OCI-LY3 (cell line): ENCODE results near the gene PCGF2.
"Not testable (repeated sequence)": the region's sequence is repeated elsewhere in the genome, so short reads cannot be mapped to it uniquely, and the experiment has no call there.

Experiments used
- H2AFZ ChIP-seq: fragments of 200-600, 300-600 bp; shearing (Covaris generic); 2 replicates; pipeline ENCODE4 v1.6.0; 2014; ENCODE audit warnings: antibody characterized with exemption, low read depth, low read length
- H3K27ac ChIP-seq: fragments of 200-600, 300-600 bp; sonication (generic); 2 replicates; pipeline ENCODE4 v1.5.1; 2014; ENCODE audit warnings: mild to moderate bottlenecking, low read length, moderate library complexity, mixed read lengths
- H3K27me3 ChIP-seq: fragments of 200-600, 300-600 bp; sonication (generic); 2 replicates; pipeline ENCODE4 v1.6.1; 2014; ENCODE audit warnings: low read depth, low read length, mixed read lengths
- H3K36me3 ChIP-seq: fragments of 200-600, 300-600 bp; sonication (generic); replicated peaks from 2 replicates; pipeline ENCODE3; 2014; ENCODE audit warnings: low read depth, low read length, mixed read lengths
- H3K4me1 ChIP-seq: fragments of 300-600, 200-600 bp; sonication (generic); 2 replicates; pipeline ENCODE4 v1.6.1; 2014; ENCODE audit warnings: low read length, mixed read lengths
- H3K4me2 ChIP-seq: fragments of 200-600, 300-600 bp; sonication (generic); 2 replicates; pipeline ENCODE4 v1.6.1; 2014; ENCODE audit warnings: low read length, mixed read lengths
- H3K4me3 ChIP-seq: fragments of 300-600, 200-600 bp; sonication (generic); 2 replicates; pipeline ENCODE4 v1.5.1; 2014; ENCODE audit warnings: antibody characterized with exemption, mild to moderate bottlenecking, low read length, moderate library complexity
- H3K79me2 ChIP-seq: fragments of 300-600, 200-600 bp; shearing (Covaris generic); 2 replicates; pipeline ENCODE4 v1.6.1; 2014; ENCODE audit warnings: mild to moderate bottlenecking, low read length, mixed read lengths
- H3K9ac ChIP-seq: fragments of 300-600, 200-600 bp; shearing (Covaris generic); 2 replicates; pipeline ENCODE4 v1.6.0; 2014; ENCODE audit warnings: mild to moderate bottlenecking, low read length, moderate library complexity
- H3K9me3 ChIP-seq: fragments of 200-600, 300-600 bp; shearing (Covaris generic); 2 replicates; pipeline ENCODE4 v1.6.1; 2014; ENCODE audit warnings: low read length, mixed read lengths; ENCODE audit not compliant: insufficient read depth
- H4K20me1 ChIP-seq: fragments of 200-600, 300-600 bp; sonication (generic); 2 replicates; pipeline ENCODE4 v1.6.1; 2016; ENCODE audit warnings: low read length, mixed read lengths; ENCODE audit not compliant: insufficient read depth
- EZH2phosphoT487 ChIP-seq: fragments of 200-600 bp; shearing (Covaris generic); IDR thresholded peaks from 2 replicates; pipeline ENCODE4 v1.6.1; 2018; ENCODE audit warnings: antibody characterized with exemption, mixed run types, low read depth
- TF ChIP-seq, protein P1 (sequence below): fragments of 200-600, 300-600 bp; sonication (generic); IDR thresholded peaks from 2 replicates; pipeline ENCODE4 v1.5.1; 2014; ENCODE audit warnings: antibody characterized with exemption, low read length, low read depth

PCGF2 gene

GRCh38 chr17:38794221-38794620 is 46.1 kb upstream of the PCGF2 start:
- Histone ChIP-seq H3K9me3 (no peaks in the 10 kb centered on the region), H3K9ac (no peak overlapping the region), H3K4me1 (peaks cover 12% of the 10 kb centered on the region), H3K4me3 (no peak overlapping the region), H3K27me3 (no peaks in the 10 kb centered on the region), H3K79me2 (peaks cover 39% of the 10 kb centered on the region), H3K36me3 (peaks cover 16% of the 10 kb centered on the region), H2AFZ (no peak overlapping the region), H3K27ac (no peak overlapping the region), H4K20me1 (peaks cover 9% of the 10 kb centered on the region; the same call in 1 of the 2 replicates), H3K4me2 (no peak overlapping the region)
- no peak for TF ChIP-seq EZH2phosphoT487
- TF ChIP-seq, protein P1, sequence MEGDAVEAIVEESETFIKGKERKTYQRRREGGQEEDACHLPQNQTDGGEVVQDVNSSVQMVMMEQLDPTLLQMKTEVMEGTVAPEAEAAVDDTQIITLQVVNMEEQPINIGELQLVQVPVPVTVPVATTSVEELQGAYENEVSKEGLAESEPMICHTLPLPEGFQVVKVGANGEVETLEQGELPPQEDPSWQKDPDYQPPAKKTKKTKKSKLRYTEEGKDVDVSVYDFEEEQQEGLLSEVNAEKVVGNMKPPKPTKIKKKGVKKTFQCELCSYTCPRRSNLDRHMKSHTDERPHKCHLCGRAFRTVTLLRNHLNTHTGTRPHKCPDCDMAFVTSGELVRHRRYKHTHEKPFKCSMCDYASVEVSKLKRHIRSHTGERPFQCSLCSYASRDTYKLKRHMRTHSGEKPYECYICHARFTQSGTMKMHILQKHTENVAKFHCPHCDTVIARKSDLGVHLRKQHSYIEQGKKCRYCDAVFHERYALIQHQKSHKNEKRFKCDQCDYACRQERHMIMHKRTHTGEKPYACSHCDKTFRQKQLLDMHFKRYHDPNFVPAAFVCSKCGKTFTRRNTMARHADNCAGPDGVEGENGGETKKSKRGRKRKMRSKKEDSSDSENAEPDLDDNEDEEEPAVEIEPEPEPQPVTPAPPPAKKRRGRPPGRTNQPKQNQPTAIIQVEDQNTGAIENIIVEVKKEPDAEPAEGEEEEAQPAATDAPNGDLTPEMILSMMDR: no peak

DNA sequence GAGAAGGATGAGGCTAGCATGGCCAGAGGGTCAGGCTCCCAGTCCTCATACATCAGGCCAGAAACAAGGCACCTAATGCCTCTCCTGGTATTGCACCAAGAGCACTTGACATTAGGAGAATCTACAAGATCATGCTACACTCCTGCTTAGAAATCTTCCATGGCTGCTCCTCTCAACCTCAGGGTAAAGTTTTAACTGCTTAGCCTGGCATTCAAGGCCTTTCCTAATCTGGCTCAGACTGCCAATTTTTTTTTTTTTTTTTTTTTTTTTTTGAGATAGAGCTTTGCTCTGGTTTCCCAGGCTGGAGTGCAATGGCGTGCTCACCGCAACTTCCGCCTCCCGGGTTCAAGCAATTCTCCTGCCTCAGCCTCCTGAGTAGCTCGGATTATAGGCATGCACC is 43.0 kb upstream of the PCGF2 start:
- H3K27me3 ChIP-seq: no peaks in the 10 kb centered on the region
- H2AFZ ChIP-seq: no peak overlapping the region
- TF ChIP-seq, protein P1: no peak
- no peak for TF ChIP-seq EZH2phosphoT487
- H3K4me2 ChIP-seq: no peak overlapping the region
- no peak overlapping the region for H3K27ac ChIP-seq
- H3K4me3 ChIP-seq: no peak overlapping the region
- H3K79me2 ChIP-seq: peaks cover 8% of the 10 kb centered on the region
- no peak overlapping the region for H3K9ac ChIP-seq
- no peaks in the 10 kb centered on the region for H3K9me3 ChIP-seq
- no peaks in the 10 kb centered on the region; the same call in 1 of the 2 replicates for H4K20me1 ChIP-seq
- no peaks in the 10 kb centered on the region for H3K4me1 ChIP-seq
- peaks cover 13% of the 10 kb centered on the region for H3K36me3 ChIP-seq

- H3K4me2 ChIP-seq, H3K9me3 ChIP-seq, H4K20me1 ChIP-seq, H3K9ac ChIP-seq, H3K27me3 ChIP-seq, H3K79me2 ChIP-seq, H2AFZ ChIP-seq, H3K4me1 ChIP-seq, H3K27ac ChIP-seq, H3K4me3 ChIP-seq: not testable (repeated sequence)
- peaks cover 15% of the 10 kb centered on the region for H3K36me3 ChIP-seq
Observed at GRCh38 chr17:38790148-38790707, 42.1 kb upstream of the PCGF2 start.

GRCh38 chr17:38789185-38789584 is 41.0 kb upstream of the PCGF2 start:
- H4K20me1 ChIP-seq: no peaks in the 10 kb centered on the region; the same call in 1 of the 2 replicates
- no peaks in the 10 kb centered on the region for H3K9me3 ChIP-seq
- TF ChIP-seq, protein P1: no peak
- TF ChIP-seq EZH2phosphoT487: no peak
- no peak overlapping the region for H3K9ac ChIP-seq
- no peak overlapping the region for H3K4me2 ChIP-seq
- H3K27me3 ChIP-seq: no peaks in the 10 kb centered on the region
- H3K4me3 ChIP-seq: no peak overlapping the region
- no peaks in the 10 kb centered on the region for H3K4me1 ChIP-seq
- no peak overlapping the region for H2AFZ ChIP-seq
- H3K27ac ChIP-seq: no peak overlapping the region
- H3K79me2 ChIP-seq: no peaks in the 10 kb centered on the region; the same call in 1 of the 2 replicates
- peaks cover 15% of the 10 kb centered on the region for H3K36me3 ChIP-seq

DNA sequence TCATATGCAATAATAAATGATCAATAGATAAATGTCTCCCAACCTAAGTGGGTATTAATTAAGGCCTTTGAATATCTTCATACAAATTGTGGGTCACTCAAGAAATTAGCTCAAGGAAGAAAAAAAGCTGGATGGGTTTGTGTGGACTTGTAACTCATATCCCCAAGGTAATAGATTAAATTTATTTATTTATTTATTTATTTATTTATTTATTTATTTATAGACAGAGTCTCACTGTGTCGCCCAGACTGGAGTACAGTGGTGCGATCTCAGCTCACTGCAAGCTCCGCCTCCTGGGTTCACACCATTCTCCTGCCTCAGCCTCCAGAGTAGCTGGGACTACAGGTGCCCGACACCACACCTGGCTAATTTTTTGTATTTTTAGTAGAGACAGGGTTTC is 39.9 kb upstream of the PCGF2 start:
- peaks cover 16% of the 10 kb centered on the region for H3K36me3 ChIP-seq
- H3K4me1 ChIP-seq, H2AFZ ChIP-seq, H3K9ac ChIP-seq, H3K9me3 ChIP-seq, H3K4me3 ChIP-seq, H3K79me2 ChIP-seq, H3K4me2 ChIP-seq, H3K27ac ChIP-seq, H3K27me3 ChIP-seq, H4K20me1 ChIP-seq: not testable (repeated sequence)
